ENCODE measurements around the gene ADGRG2.
"Not testable (repeated sequence)": the region's sequence is repeated elsewhere in the genome, so short reads cannot be mapped to it uniquely, and the experiment has no call there.

The ADGRG2 gene

GRCh38 chrX:19019996-19020395 lies 102.3 kb downstream of the ADGRG2 start:
- H3K4me3 ChIP-seq (replicated peaks; ENCODE audit: low read depth, low read length), result no peak overlapping the region
- DNase-seq (ENCODE audit: extremely low read depth, low read depth), result no peak
- TF ChIP-seq, protein P1, sequence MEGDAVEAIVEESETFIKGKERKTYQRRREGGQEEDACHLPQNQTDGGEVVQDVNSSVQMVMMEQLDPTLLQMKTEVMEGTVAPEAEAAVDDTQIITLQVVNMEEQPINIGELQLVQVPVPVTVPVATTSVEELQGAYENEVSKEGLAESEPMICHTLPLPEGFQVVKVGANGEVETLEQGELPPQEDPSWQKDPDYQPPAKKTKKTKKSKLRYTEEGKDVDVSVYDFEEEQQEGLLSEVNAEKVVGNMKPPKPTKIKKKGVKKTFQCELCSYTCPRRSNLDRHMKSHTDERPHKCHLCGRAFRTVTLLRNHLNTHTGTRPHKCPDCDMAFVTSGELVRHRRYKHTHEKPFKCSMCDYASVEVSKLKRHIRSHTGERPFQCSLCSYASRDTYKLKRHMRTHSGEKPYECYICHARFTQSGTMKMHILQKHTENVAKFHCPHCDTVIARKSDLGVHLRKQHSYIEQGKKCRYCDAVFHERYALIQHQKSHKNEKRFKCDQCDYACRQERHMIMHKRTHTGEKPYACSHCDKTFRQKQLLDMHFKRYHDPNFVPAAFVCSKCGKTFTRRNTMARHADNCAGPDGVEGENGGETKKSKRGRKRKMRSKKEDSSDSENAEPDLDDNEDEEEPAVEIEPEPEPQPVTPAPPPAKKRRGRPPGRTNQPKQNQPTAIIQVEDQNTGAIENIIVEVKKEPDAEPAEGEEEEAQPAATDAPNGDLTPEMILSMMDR (IDR thresholded peaks at IDR 0.05; ENCODE audit: low read depth, low read length, missing control alignments), result no peak

GRCh38 chrX:19017271-19017670 lies 105.0 kb downstream of the ADGRG2 start:
- DNase-seq (ENCODE audit: extremely low read depth, low read depth), result no peak
- TF ChIP-seq, protein P1 (IDR thresholded peaks at IDR 0.05; ENCODE audit: low read depth, low read length, missing control alignments), result peak; percentile 56
- H3K4me3 ChIP-seq (replicated peaks; ENCODE audit: low read depth, low read length), result no peak overlapping the region

DNA sequence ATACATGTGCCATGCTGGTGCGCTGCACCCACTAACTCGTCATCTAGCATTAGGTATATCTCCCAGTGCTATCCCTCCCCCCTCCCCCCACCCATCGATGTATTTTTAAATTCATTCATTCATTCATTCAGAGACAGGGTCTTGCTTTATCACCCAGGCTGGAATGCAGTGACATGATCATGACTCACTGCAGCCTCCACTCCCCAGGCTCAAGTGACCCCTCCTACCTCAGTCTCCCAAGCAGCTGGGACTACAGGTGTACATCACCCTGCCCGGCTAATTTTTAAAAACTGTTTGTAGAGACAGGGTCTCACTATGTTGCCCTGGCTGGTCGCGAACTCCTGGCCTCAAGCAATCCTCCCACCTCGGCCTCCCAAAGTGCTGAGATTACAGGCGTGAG lies 105.7 kb downstream of the ADGRG2 start:
- not testable (repeated sequence) for DNase-seq (ENCODE audit: extremely low read depth, low read depth); H3K4me3 ChIP-seq (replicated peaks; ENCODE audit: low read depth, low read length)

GRCh38 chrX:19007868-19008267 lies 114.4 kb downstream of the ADGRG2 start:
- no peak overlapping the region for H3K4me3 ChIP-seq (replicated peaks; ENCODE audit: low read depth, low read length)
- no peak for DNase-seq (ENCODE audit: extremely low read depth, low read depth)
- TF ChIP-seq, protein P1 (IDR thresholded peaks at IDR 0.05; ENCODE audit: low read depth, low read length, missing control alignments), result no peak

DNA sequence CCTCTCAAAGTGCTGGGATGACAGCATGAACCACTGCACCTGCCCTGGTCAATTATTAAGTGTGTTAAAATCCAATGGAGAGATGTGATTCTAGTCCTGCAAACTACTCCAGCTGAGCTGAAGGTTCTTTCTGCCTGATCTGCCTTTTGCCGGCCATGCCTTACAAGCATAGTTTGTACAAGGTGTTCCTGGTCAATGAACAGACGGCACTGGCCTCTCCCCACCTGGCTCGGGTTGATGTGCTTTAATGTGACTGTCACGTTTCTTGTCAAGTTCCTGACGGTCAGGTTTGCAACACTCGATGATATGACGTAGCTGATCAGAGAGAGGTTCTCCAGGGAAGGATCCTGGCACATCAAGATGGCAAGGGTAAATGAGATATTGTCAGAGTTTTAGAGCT lies 115.3 kb downstream of the ADGRG2 start:
- no peak overlapping the region for H3K4me3 ChIP-seq (replicated peaks; ENCODE audit: low read depth, low read length)
- TF ChIP-seq, protein P1 (IDR thresholded peaks at IDR 0.05; ENCODE audit: low read depth, low read length, missing control alignments), result no peak
- DNase-seq (ENCODE audit: extremely low read depth, low read depth), result no peak

DNA sequence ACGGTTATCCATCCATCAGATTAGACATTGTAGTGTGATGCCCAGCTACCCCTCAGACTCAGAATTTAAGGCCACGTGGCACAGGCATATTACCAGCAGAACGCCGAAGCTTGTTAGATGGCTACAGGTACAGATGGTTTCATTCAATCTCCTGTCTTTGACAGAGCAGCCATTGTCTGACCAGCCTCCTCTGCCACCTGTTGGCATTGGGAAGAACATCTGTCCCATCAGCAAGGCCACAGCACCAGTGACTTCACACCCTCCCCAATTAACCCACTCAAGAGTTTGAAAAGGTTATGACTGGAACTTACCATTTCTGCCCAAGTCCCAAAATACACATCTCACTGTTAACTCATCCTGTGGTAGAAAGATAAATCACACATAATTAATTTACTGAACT lies 116.4 kb downstream of the ADGRG2 start:
- TF ChIP-seq, protein P1 (IDR thresholded peaks at IDR 0.05; ENCODE audit: low read depth, low read length, missing control alignments), result no peak
- no peak for DNase-seq (ENCODE audit: extremely low read depth, low read depth)
- H3K4me3 ChIP-seq (replicated peaks; ENCODE audit: low read depth, low read length), result no peak overlapping the region

- H3K4me3 ChIP-seq (replicated peaks; ENCODE audit: low read depth, low read length), result no peak overlapping the region
These were observed 118.5 kb downstream of the ADGRG2 start for GRCh38 chrX:19003756-19004155.

More at GRCh38 chrX:19003756-19004155, 118.5 kb downstream of the ADGRG2 start:
- DNase-seq (ENCODE audit: extremely low read depth, low read depth), result no peak
- TF ChIP-seq, protein P1 (IDR thresholded peaks at IDR 0.05; ENCODE audit: low read depth, low read length, missing control alignments), result no peak
